ENCODE results near the gene RPTOR.

RPTOR gene

GRCh38 chr17:80701730-80702129, 157.1 kb downstream of the RPTOR start:
- DNase-seq, result no peak

- DNase-seq, result no peak
Measured at GRCh38 chr17:80702315-80703141, 157.9 kb downstream of the RPTOR start.

- DNase-seq, result no peak
Measured at GRCh38 chr17:80703142-80703478, 158.5 kb downstream of the RPTOR start.

- no peak for DNase-seq
Measured at GRCh38 chr17:80704381-80704819, 159.8 kb downstream of the RPTOR start.

GRCh38 chr17:80704894-80705293, 160.3 kb downstream of the RPTOR start:
- no peak for DNase-seq

GRCh38 chr17:80705988-80706387, 161.3 kb downstream of the RPTOR start:
- no peak for DNase-seq

- no peak for DNase-seq
Measured at GRCh38 chr17:80706463-80706867, 161.8 kb downstream of the RPTOR start.

- no peak for DNase-seq
Measured at GRCh38 chr17:80708480-80708879, 163.8 kb downstream of the RPTOR start.

GRCh38 chr17:80709090-80709695, 164.6 kb downstream of the RPTOR start:
- DNase-seq, result no peak

- DNase-seq, result no peak
Measured at GRCh38 chr17:80710714-80711302, 166.2 kb downstream of the RPTOR start.

GRCh38 chr17:80712089-80712488, 167.5 kb downstream of the RPTOR start:
- DNase-seq, result no peak

GRCh38 chr17:80712606-80713005, 168.0 kb downstream of the RPTOR start:
- DNase-seq, result no peak

- no peak for DNase-seq
Measured at GRCh38 chr17:80716986-80717719, 172.5 kb downstream of the RPTOR start.

GRCh38 chr17:80717720-80718083, 173.1 kb downstream of the RPTOR start:
- DNase-seq, result no peak

- no peak for DNase-seq
Measured at GRCh38 chr17:80718428-80718827, 173.8 kb downstream of the RPTOR start.

GRCh38 chr17:80719449-80719848, 174.8 kb downstream of the RPTOR start:
- no peak for DNase-seq

GRCh38 chr17:80720610-80721577, 176.3 kb downstream of the RPTOR start:
- no peak for DNase-seq

- DNase-seq, result no peak
Measured at GRCh38 chr17:80722661-80723060, 178.0 kb downstream of the RPTOR start.

GRCh38 chr17:80724775-80725266, 180.2 kb downstream of the RPTOR start:
- no peak for DNase-seq

- no peak for DNase-seq
Measured at GRCh38 chr17:80725517-80725916, 180.9 kb downstream of the RPTOR start.

- DNase-seq, result no peak
Measured at GRCh38 chr17:80726558-80727408, 182.1 kb downstream of the RPTOR start.
